GM18520 (cell line): ENCODE data around the gene UTP15.

Experiments
- ATAC-seq: cut with Tn5 transposase; IDR thresholded peaks from one replicate; pipeline ENCODE4 v1.9.1; 2021; ENCODE audit not compliant: unreplicated experiment

Gene UTP15

GRCh38 chr5:73564018-73564417 is 1.5 kb upstream of the UTP15 start:
- no peak for ATAC-seq

- ATAC-seq: no peak
Measured at GRCh38 chr5:73564675-73565074, 868 bp upstream of the UTP15 start.

- ATAC-seq: no peak
Measured at GRCh38 chr5:73565969-73566547, 515 bp downstream of the UTP15 start.

GRCh38 chr5:73582285-73583145 is 17.0 kb downstream of the UTP15 start:
- ATAC-seq: no peak

GRCh38 chr5:73587923-73588322 is 22.4 kb downstream of the UTP15 start:
- no peak for ATAC-seq

- no peak for ATAC-seq
Measured at GRCh38 chr5:73591102-73591695, 25.7 kb downstream of the UTP15 start.

GRCh38 chr5:73591698-73592501 is 26.4 kb downstream of the UTP15 start:
- no peak for ATAC-seq

- no peak for ATAC-seq
Measured at GRCh38 chr5:73592551-73592950, 27.0 kb downstream of the UTP15 start.

GRCh38 chr5:73596705-73597328 is 31.3 kb downstream of the UTP15 start:
- no peak for ATAC-seq

GRCh38 chr5:73599380-73599779 is 33.8 kb downstream of the UTP15 start:
- no peak for ATAC-seq

- no peak for ATAC-seq
Measured at GRCh38 chr5:73603998-73604397, 38.5 kb downstream of the UTP15 start.

GRCh38 chr5:73605223-73606087 is 39.9 kb downstream of the UTP15 start:
- ATAC-seq: no peak

GRCh38 chr5:73606206-73606753 is 40.7 kb downstream of the UTP15 start:
- ATAC-seq: no peak

- ATAC-seq: no peak
Measured at GRCh38 chr5:73607228-73607627, 41.7 kb downstream of the UTP15 start.

GRCh38 chr5:73612799-73613198 is 47.3 kb downstream of the UTP15 start:
- no peak for ATAC-seq

- no peak for ATAC-seq
Measured at GRCh38 chr5:73615085-73615484, 49.5 kb downstream of the UTP15 start.

GRCh38 chr5:73615947-73616346 is 50.4 kb downstream of the UTP15 start:
- ATAC-seq: no peak

- no peak for ATAC-seq
Measured at GRCh38 chr5:73617510-73618279, 52.2 kb downstream of the UTP15 start.
